ENCODE results near the gene LUZP2.

- TF ChIP-seq CTCF (IDR thresholded peaks at IDR 0.05 in 8 of 11, conservative IDR thresholded peaks at IDR 0.05 in 3 of 11) (no peak), POLR2A (IDR thresholded peaks at IDR 0.05) (no peak), POLR2AphosphoS5 (IDR thresholded peaks at IDR 0.05) (no peak)
Measured at GRCh38 chr11:24773322-24773721, 276.5 kb downstream of the LUZP2 start.
